NB4 (cell line): ENCODE results near the gene NHERF1.

Experiments used
- DNase-seq: peaks from one replicate; pipeline ENCODE4 v3.0.0; 2010; ENCODE audit warnings: low read depth
- H3K4me3 ChIP-seq: one replicate; pipeline ENCODE4 v1.5.1; 2011; ENCODE audit warnings: mild to moderate bottlenecking, low read depth, low read length, moderate library complexity
- MYC ChIP-seq: IDR thresholded peaks from 2 replicates; pipeline ENCODE4 v1.6.1; 2011; ENCODE audit warnings: low read depth, low read length
- POLR2A ChIP-seq: IDR thresholded peaks from 2 replicates; pipeline ENCODE4 v1.6.1; 2011; ENCODE audit warnings: mild to moderate bottlenecking; ENCODE audit not compliant: insufficient read length; ENCODE audit errors: extremely low read depth
- TF ChIP-seq, protein P1 (sequence below): IDR thresholded peaks from one replicate; pipeline ENCODE4 v1.5.1; 2012; ENCODE audit warnings: low read depth, low read length
- TF ChIP-seq, protein P2 (sequence below): IDR thresholded peaks from 2 replicates; pipeline ENCODE4 v1.6.1; 2011; ENCODE audit warnings: low read depth, low read length

The NHERF1 gene

DNA sequence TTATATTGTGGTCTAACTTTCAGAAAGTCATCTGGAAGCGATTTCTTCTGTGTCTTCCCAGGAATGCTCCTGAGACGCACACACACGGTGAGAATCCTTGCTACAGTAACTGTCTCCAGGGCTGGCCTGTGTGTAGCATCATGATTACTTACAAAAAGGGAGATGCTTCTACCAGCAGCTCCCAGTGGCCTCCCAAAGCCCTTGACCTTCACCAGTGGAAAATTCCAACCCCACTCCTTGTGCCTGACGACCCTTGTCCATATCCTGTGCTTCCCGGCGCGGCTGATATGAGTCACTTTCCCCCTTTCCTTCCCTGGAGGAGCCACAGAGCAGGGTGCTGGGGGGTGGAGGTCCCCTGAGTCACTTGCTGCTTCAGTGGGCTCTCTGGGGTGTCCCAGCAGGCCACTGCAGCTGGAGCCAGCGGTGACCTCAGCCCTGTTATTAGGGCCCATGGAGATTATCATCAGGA, 49.8 kb downstream of the NHERF1 start:
- H3K4me3 ChIP-seq, result no peak overlapping the region
- DNase-seq, result no peak
- no peak for TF ChIP-seq MYC
- TF ChIP-seq, protein P1, sequence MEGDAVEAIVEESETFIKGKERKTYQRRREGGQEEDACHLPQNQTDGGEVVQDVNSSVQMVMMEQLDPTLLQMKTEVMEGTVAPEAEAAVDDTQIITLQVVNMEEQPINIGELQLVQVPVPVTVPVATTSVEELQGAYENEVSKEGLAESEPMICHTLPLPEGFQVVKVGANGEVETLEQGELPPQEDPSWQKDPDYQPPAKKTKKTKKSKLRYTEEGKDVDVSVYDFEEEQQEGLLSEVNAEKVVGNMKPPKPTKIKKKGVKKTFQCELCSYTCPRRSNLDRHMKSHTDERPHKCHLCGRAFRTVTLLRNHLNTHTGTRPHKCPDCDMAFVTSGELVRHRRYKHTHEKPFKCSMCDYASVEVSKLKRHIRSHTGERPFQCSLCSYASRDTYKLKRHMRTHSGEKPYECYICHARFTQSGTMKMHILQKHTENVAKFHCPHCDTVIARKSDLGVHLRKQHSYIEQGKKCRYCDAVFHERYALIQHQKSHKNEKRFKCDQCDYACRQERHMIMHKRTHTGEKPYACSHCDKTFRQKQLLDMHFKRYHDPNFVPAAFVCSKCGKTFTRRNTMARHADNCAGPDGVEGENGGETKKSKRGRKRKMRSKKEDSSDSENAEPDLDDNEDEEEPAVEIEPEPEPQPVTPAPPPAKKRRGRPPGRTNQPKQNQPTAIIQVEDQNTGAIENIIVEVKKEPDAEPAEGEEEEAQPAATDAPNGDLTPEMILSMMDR, result no peak
- TF ChIP-seq, protein P2, sequence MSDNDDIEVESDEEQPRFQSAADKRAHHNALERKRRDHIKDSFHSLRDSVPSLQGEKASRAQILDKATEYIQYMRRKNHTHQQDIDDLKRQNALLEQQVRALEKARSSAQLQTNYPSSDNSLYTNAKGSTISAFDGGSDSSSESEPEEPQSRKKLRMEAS, result no peak

DNA sequence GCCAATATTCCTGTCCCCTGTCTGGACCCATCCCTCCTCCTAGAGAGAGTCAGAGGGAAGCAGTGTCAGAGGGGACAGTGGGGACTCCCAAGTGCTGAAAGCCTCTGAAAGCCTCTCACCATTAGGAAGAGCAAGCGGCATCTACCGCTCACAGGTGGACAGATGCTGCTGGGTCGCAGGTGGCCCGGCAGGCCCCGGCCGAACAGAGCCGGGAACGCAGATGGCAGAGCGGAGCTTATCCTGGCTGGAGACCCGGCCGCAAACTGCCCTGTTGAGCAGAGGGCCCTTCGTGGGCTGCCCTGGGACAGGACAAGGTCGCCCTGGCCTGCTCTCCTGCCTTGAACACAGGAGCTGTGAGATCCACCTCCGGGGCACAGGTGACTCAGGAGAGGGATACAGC, 50.7 kb downstream of the NHERF1 start:
- no peak overlapping the region for H3K4me3 ChIP-seq
- no peak for DNase-seq
- TF ChIP-seq, protein P1, result no peak

DNA sequence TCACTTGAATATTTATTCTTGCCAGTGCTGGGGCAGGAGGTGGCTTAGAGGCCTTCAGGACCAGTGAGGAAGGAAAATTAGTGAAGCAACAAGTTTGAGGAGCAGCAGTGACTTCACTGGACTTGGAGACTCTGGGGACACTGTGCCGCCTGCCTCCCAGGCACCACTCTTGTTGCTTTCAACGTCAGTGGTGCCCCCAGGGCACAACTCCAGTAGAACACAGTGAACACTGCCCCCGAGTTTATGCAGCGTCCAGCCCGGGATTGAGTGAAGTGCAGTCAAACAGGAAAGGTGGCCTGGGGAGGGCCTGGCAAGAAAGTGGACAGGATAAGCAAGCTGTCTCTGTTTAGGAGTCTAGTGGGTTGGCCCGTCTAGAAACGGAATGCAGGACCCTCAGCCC, 52.1 kb downstream of the NHERF1 start:
- DNase-seq, result no peak
- no peak for TF ChIP-seq POLR2A
- TF ChIP-seq MYC, result no peak
- TF ChIP-seq, protein P1, result no peak
- TF ChIP-seq, protein P2, result no peak

DNA sequence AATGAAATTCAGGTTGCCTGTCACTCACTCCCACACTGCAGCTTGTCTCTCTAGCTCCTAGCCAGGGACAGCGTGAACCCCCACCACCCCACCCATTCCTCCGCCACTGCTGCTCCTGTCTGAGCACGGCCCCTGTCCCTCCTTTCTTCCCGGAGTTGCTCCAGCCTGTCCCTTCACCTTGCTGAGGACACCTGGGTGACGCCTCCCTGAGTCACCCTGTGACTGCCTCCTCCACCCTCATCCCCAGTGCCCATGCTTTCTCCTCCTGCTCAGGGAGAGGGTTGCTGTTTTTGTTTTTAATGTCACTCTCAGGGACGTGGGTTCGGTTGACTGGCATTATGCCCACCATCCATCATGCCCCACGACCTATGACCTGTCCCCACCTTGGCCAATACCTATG, 53.5 kb downstream of the NHERF1 start:
- H3K4me3 ChIP-seq, result no peak overlapping the region
- no peak for DNase-seq
- no peak for TF ChIP-seq MYC
- TF ChIP-seq, protein P1, result no peak
- TF ChIP-seq POLR2A, result no peak
- TF ChIP-seq, protein P2, result no peak

More for the DNA sequence above, 52.1 kb downstream of the NHERF1 start:
- H3K4me3 ChIP-seq, result no peak overlapping the region

DNA sequence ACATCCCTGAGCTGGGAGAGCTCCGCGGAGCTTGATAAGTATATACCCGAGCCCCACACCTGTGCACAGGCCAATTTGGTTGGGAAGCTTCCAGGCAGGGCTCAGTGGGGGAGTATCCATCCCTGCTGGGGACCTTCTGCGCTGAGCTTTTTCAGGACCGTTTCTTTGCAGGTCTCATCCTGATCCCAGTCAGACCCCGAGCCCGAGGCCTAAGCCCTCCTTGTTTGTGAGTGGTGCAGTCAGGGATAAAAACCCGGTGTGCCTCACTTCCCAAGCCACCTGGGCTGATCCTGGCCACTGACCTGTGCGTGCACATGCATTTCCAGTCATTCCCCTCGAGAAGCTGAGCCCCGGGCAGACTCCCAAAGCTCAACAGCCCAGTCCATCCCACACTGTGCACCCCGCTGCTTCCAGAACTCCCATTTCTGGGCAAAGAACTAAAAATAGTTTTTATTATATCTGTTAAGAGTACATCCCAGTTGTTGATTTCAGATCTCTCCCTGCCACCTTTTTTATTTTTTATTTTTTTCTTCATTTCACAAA, 55.0 kb downstream of the NHERF1 start:
- DNase-seq, result no peak
- TF ChIP-seq POLR2A (no peak), MYC (no peak)
- TF ChIP-seq, protein P1, result no peak
- TF ChIP-seq, protein P2, result no peak
- H3K4me3 ChIP-seq, result no peak overlapping the region

DNA sequence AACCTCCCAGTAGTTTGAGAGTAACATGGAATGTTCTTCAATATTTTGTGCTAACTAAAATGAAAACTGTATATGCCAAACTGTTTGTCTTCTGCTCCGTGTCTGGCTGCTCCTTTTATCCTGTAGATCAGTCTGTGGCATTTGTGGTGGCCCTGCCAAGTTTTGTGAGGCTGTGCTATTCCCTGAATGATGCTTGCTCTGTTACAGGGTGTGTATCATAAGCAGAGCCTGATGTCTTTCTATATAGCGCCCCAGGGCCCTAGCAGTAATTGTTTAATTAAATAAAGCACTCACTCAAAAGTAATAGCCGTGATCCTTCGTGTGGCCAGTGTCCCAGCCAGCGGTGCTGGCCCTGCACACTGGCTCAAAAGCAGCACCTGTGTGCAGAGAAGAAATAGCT, 55.5 kb downstream of the NHERF1 start:
- no peak for DNase-seq
- no peak overlapping the region for H3K4me3 ChIP-seq
- TF ChIP-seq POLR2A, result no peak
- TF ChIP-seq, protein P2, result no peak
- TF ChIP-seq MYC, result no peak
- TF ChIP-seq, protein P1, result no peak
